ENCODE measurements around the gene TESK1.
"Not testable (repeated sequence)": the region's sequence is repeated elsewhere in the genome, so short reads cannot be mapped to it uniquely, and the experiment has no call there.

- not testable (repeated sequence) for TF ChIP-seq MAX, CTCF (IDR thresholded peaks at IDR 0.05; ENCODE audit: low read depth, low read length)
Measured at GRCh38 chr9:35636877-35637246, 31.8 kb downstream of the TESK1 start.
